HUES48 (cell line): Measurements from ENCODE around the gene ATP13A2.
"Not testable (repeated sequence)": the region's sequence is repeated elsewhere in the genome, so short reads cannot be mapped to it uniquely, and the experiment has no call there.

Source experiments
- H3K27ac ChIP-seq: one replicate; pipeline ENCODE4 v1.7.0; 2013; ENCODE audit warnings: low read depth, low read length, inconsistent platforms
- H3K27me3 ChIP-seq: 2 replicates; pipeline ENCODE4 v1.6.1; 2013; ENCODE audit warnings: mild to moderate bottlenecking, low read length; ENCODE audit not compliant: control insufficient read depth, insufficient read depth
- H3K36me3 ChIP-seq: 2 replicates; pipeline ENCODE4 v1.6.1; 2013; ENCODE audit warnings: low read length; ENCODE audit not compliant: control insufficient read depth, insufficient read depth
- H3K4me1 ChIP-seq: 2 replicates; pipeline ENCODE4 v1.6.1; 2013; ENCODE audit warnings: mild to moderate bottlenecking, low read length; ENCODE audit not compliant: control insufficient read depth, insufficient read depth
- H3K4me3 ChIP-seq: 2 replicates; pipeline ENCODE4 v1.5.1; 2013; ENCODE audit warnings: mild to moderate bottlenecking, low read depth, low read length
- H3K9ac ChIP-seq: 2 replicates; pipeline ENCODE4 v1.6.1; 2013; ENCODE audit warnings: mild to moderate bottlenecking, low read depth, low read length, moderate library complexity
- H3K9me3 ChIP-seq: 2 replicates; pipeline ENCODE4 v1.6.1; 2013; ENCODE audit warnings: low read length; ENCODE audit not compliant: control insufficient read depth, insufficient read depth

The ATP13A2 gene

DNA sequence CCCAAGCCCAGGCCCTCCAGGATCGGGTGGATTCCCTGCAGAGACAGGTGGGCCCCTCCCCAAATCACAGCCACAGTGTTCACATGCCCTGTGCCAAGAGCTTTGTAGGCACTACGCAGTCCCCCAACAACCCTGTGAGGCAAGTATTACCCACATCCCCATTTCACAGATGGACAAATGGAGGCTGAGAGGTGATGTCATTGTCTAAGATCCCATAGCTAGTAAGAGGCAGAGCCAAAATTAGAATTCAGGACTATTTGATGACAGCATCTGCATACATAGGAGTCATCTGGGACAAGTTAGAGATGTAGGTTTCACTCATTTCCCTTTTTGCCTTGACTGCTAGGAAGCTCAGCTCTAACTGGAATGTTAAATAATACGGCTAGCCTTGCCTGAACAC lies 43.4 kb downstream of the ATP13A2 start:
- H3K27ac ChIP-seq: no peak overlapping the region
- no peak overlapping the region for H3K9ac ChIP-seq
- H3K9me3 ChIP-seq: no peaks in the 10 kb centered on the region
- H3K4me1 ChIP-seq: peaks cover 7% of the 10 kb centered on the region; the same call in 1 of the 2 replicates
- H3K27me3 ChIP-seq: no peaks in the 10 kb centered on the region
- peaks cover 66% of the 10 kb centered on the region for H3K36me3 ChIP-seq
- H3K4me3 ChIP-seq: no peak overlapping the region

GRCh38 chr1:16967962-16968361 lies 43.8 kb downstream of the ATP13A2 start:
- Histone ChIP-seq H3K4me1 (peaks cover 7% of the 10 kb centered on the region; the same call in 1 of the 2 replicates), H3K9ac (no peak overlapping the region), H3K27me3 (no peaks in the 10 kb centered on the region), H3K4me3 (no peak overlapping the region), H3K9me3 (no peaks in the 10 kb centered on the region), H3K36me3 (peaks cover 62% of the 10 kb centered on the region), H3K27ac (no peak overlapping the region)

DNA sequence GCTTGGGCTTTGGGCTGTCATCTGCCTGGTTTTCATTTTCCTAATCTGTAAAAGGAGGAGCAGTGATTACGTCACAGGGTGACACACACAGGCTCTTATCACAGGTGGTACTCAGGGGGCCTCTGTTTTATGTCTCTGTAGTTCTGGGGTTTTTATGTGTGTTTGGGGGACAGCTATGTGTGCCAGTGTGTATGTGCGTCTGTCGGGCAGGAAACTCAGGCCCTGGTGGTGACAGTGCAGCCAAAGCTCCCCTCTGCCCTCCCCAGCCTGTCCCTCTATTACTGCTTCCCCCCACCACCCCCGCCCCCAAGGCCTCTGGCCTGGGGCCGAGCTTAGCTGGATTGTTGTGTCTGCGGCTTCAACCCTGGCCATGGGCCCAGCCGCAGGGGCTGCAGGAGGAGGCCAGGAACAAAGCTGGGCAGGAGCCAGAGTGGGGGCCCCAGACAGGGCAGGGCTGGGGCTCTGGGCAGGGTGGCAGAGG lies 44.6 kb downstream of the ATP13A2 start:
- H3K9me3 ChIP-seq: no peaks in the 10 kb centered on the region
- H3K27ac ChIP-seq: no peak overlapping the region
- H3K9ac ChIP-seq: no peak overlapping the region
- H3K4me3 ChIP-seq: no peak overlapping the region
- peaks cover 6% of the 10 kb centered on the region; the same call in 1 of the 2 replicates for H3K4me1 ChIP-seq
- no peaks in the 10 kb centered on the region for H3K27me3 ChIP-seq
- H3K36me3 ChIP-seq: peaks cover 54% of the 10 kb centered on the region

DNA sequence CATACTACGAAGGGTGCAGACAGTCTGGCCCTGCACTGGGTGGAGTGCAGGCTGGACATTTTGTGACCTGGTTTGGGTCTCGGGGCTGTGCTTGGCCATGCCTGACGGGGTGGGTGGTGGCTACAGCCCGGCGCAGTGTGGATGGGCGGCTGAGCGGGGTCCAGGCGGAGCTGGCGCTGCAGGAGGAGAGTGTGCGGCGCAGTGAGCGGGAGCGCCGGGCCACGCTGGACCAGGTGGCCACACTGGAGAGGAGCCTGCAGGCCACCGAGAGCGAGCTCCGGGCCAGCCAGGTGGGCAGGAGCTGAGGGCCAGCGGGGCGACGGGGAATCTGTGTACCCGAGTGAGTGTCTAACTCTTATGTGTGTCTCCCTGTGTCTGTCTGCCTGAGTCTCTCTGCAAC lies 45.4 kb downstream of the ATP13A2 start:
- Histone ChIP-seq H3K4me3 (no peak overlapping the region), H3K27ac (no peak overlapping the region), H3K36me3 (peaks cover 53% of the 10 kb centered on the region), H3K27me3 (no peaks in the 10 kb centered on the region), H3K4me1 (no peaks in the 10 kb centered on the region), H3K9ac (no peak overlapping the region), H3K9me3 (no peaks in the 10 kb centered on the region)

GRCh38 chr1:16965486-16966067 lies 46.2 kb downstream of the ATP13A2 start:
- Histone ChIP-seq H3K27me3 (no peaks in the 10 kb centered on the region), H3K4me1 (no peaks in the 10 kb centered on the region), H3K27ac (no peak overlapping the region), H3K36me3 (peaks cover 48% of the 10 kb centered on the region), H3K9me3 (no peaks in the 10 kb centered on the region), H3K9ac (no peak overlapping the region), H3K4me3 (no peak overlapping the region)

DNA sequence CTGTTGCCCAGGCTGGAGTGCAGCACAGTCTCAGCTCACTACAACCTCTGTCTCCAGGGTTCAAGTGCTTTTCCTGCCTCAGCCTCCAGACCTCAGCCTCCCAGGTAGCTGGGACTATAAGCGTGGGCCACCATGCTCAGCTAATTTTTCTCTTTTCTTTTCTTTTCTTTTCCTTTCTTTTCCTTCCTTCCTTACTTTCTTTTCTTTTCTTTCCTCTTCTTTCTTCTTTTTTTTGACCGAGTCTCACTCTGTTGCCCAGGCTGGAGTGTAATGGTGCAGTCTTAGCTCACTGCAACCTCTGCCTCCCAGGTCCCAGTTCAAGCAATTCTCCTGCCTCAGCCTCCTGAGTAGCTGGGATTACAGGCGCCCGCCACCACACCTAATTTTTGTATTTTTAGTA lies 47.6 kb downstream of the ATP13A2 start:
- H3K4me1 ChIP-seq: not testable (repeated sequence)

GRCh38 chr1:16961297-16962133 lies 50.2 kb downstream of the ATP13A2 start:
- peak overlapping the region; percentile 60; the same call in 1 of the 2 replicates for H3K4me3 ChIP-seq
- H3K9me3 ChIP-seq: no peaks in the 10 kb centered on the region
- peaks cover 45% of the 10 kb centered on the region for H3K36me3 ChIP-seq
- no peaks in the 10 kb centered on the region for H3K4me1 ChIP-seq
- no peak overlapping the region for H3K27ac ChIP-seq
- no peak overlapping the region for H3K9ac ChIP-seq
- no peaks in the 10 kb centered on the region for H3K27me3 ChIP-seq

More for the DNA sequence above, 47.6 kb downstream of the ATP13A2 start:
- H3K9me3 ChIP-seq, H3K9ac ChIP-seq, H3K27ac ChIP-seq, H3K27me3 ChIP-seq, H3K4me3 ChIP-seq: not testable (repeated sequence)
- peaks cover 42% of the 10 kb centered on the region for H3K36me3 ChIP-seq

GRCh38 chr1:16960560-16961296 lies 51.0 kb downstream of the ATP13A2 start:
- Histone ChIP-seq H3K9ac (peak overlapping the region; percentile 51; the same call in 1 of the 2 replicates), H3K27me3 (no peaks in the 10 kb centered on the region), H3K9me3 (no peaks in the 10 kb centered on the region), H3K27ac (peak overlapping the region; percentile 55), H3K36me3 (peaks cover 45% of the 10 kb centered on the region), H3K4me1 (no peaks in the 10 kb centered on the region), H3K4me3 (peak overlapping the region; percentile 60; the same call in 1 of the 2 replicates)

DNA sequence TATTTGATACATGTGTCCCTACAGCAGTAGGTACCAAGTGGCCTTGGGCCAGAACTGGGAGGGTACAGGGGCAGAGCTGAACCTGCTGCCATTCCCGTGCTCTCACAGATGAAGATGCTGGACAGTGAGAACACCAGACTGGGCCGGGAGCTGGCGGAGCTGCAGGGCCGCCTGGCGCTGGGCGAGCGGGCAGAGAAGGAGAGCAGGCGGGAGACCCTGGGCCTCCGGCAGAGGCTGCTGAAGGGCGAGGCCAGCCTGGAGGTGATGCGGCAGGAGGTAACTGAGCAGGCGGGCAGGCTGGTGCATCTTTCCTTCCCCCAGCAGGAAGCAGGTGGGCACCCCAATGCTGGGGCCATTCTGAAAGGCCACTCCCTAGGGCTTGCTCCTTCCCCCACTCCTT lies 53.3 kb downstream of the ATP13A2 start:
- H3K4me3 ChIP-seq: no peak overlapping the region
- no peaks in the 10 kb centered on the region for H3K9me3 ChIP-seq
- no peak overlapping the region for H3K9ac ChIP-seq
- H3K4me1 ChIP-seq: no peaks in the 10 kb centered on the region
- no peak overlapping the region for H3K27ac ChIP-seq
- H3K27me3 ChIP-seq: no peaks in the 10 kb centered on the region
- H3K36me3 ChIP-seq: peaks cover 53% of the 10 kb centered on the region

- Histone ChIP-seq H3K9ac (no peak overlapping the region), H3K36me3 (peaks cover 53% of the 10 kb centered on the region), H3K27me3 (no peaks in the 10 kb centered on the region), H3K4me1 (no peaks in the 10 kb centered on the region), H3K9me3 (no peaks in the 10 kb centered on the region), H3K4me3 (no peak overlapping the region), H3K27ac (no peak overlapping the region)
Observed at GRCh38 chr1:16957731-16958130, 54.0 kb downstream of the ATP13A2 start.
